NT2/D1 (cell line): Measurements from ENCODE around the gene NCMAP.

Experiments used
- SUZ12 ChIP-seq: IDR thresholded peaks from 2 replicates; pipeline ENCODE4 v1.6.1; 2011; ENCODE audit not compliant: insufficient read length, insufficient read depth; ENCODE audit errors: extremely low read depth
- YY1 ChIP-seq: IDR thresholded peaks from 2 replicates; pipeline ENCODE4 v1.6.1; 2011; ENCODE audit not compliant: insufficient read length, insufficient read depth
- ZNF274 ChIP-seq: IDR thresholded peaks from 2 replicates; pipeline ENCODE4 v1.6.1; 2011; ENCODE audit warnings: mild to moderate bottlenecking, low read depth, low read length

DNA sequence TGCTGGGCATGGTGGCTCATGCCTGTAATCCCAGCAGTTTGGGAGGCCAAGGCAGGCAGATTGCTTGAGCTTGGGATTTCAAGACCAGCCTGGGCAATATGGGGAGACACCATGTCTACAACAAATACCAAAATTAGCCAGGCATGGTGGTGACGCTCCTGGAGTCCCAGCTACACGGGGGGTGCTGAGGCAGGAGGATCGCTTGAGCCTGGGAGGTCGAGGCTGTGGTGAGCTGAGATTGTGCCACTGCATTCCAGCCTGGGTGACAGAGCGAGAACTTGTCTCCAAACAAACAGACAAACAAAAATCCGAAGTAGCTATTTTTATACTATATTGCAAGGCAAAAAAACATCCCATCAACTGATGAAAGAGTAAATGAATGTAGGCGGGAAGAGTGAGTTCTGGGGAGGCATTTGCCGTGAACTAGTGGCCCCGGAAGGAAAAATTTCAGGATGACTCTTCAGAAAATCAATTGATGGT lies 40.6 kb downstream of the NCMAP start:
- TF ChIP-seq ZNF274 (no peak), YY1 (no peak), SUZ12 (no peak)
